Thyroid gland (tissue), 4 donors: ENCODE measurements around the gene TTLL7. TPM values are rescaled to one million over a fixed set of nuclear protein-coding genes. Genes with fewer than 3 reads are reported as not detected.
A peak's percentile ranks its signal among the peaks of the same experiment; 100 is the strongest.

Source experiments
- DNase-seq, 2 donors: peaks; one replicate each; pipeline ENCODE4 v3.0.0-alpha.2; 2019
- H3K27ac ChIP-seq, 3 donors: fragments of 200-600 bp; sonication (generic); 1 replicate in 2 of 3; 2 replicates in 1 of 3; pipeline ENCODE4 v1.5.1; 2016 to 2019; ENCODE audit warnings: mild to moderate bottlenecking in 1 of 3, moderate library complexity in 1 of 3
- H3K27me3 ChIP-seq: fragments of 200-600 bp; sonication (generic); one replicate; pipeline ENCODE4 v1.5.1; 2019
- H3K36me3 ChIP-seq, 2 donors: fragments of 200-600 bp; sonication (generic); one replicate each; pipeline ENCODE4 v1.5.1; 2016 to 2019
- H3K4me1 ChIP-seq, 2 donors: fragments of 200-600 bp; sonication (generic); one replicate each; pipeline ENCODE4 v1.5.1; 2017 to 2019
- H3K4me3 ChIP-seq, 3 donors: fragments of 200-600 bp; sonication (generic); replicated peaks in 1 of 3; 1 replicate in 2 of 3; 2 replicates in 1 of 3; pipeline ENCODE4 v1.5.1; 2016; ENCODE audit warnings: mild to moderate bottlenecking in 1 of 3
- H3K9me3 ChIP-seq: fragments of 200-600 bp; sonication (generic); one replicate; pipeline ENCODE4 v1.5.1; 2017
- POLR2A ChIP-seq, 2 donors: fragments of 450-650 bp; IDR thresholded peaks; one replicate each; pipeline ENCODE4 v1.6.1; 2017; ENCODE audit warnings: antibody characterized with exemption in 2 of 2, mild to moderate bottlenecking in 2 of 2, moderate library complexity in 1 of 2
- WGBS, 2 donors: methylation state at CpG; one replicate each; pipeline ENCODE4 v1.1.5; 2017; 5-methylcytosine and 5-hydroxymethylcytosine counted together
- intact Hi-C: fragments of 100-400 bp; cut with DNase I; formaldehyde crosslinking; loops from one replicate; pipeline ENCODE4 v1.15.1; 2023
- total RNA-seq, 4 donors: library from RNA; depleted of rRNA; stranded (reverse); fragments of >200 nt; gene quantifications; one replicate each; pipeline ENCODE4 v1.2.3, GENCODE V29; 2016
- TF ChIP-seq, protein P1 (sequence below), 6 experiments: fragments of 200-600 bp in 3 of 6; fragments of 450-650 bp in 3 of 6; sonication (generic) in 3 of 6; IDR thresholded peaks; one replicate each; pipeline ENCODE4 v1.5.1; 2016 to 2019; ENCODE audit warnings: antibody characterized with exemption in 6 of 6, mild to moderate bottlenecking in 2 of 6, inconsistent platforms in 1 of 6, moderate library complexity in 1 of 6

Gene TTLL7
- total RNA-seq, 4 donors from 2014 or later, result 7.8 to 22.7 (median 12.8) TPM

GRCh38 chr1:83816836-83817235 lies 182.1 kb downstream of the TTLL7 start:
- 91 to 95% methylated on average over 4 of the region's 4 CpGs for WGBS, 2 donors
- intact Hi-C loops, result no loop called here
- no peak for DNase-seq
- no peak overlapping the region for H3K27ac ChIP-seq
- TF ChIP-seq POLR2A (IDR thresholded peaks at IDR 0.05), result no peak
- TF ChIP-seq, protein P1, sequence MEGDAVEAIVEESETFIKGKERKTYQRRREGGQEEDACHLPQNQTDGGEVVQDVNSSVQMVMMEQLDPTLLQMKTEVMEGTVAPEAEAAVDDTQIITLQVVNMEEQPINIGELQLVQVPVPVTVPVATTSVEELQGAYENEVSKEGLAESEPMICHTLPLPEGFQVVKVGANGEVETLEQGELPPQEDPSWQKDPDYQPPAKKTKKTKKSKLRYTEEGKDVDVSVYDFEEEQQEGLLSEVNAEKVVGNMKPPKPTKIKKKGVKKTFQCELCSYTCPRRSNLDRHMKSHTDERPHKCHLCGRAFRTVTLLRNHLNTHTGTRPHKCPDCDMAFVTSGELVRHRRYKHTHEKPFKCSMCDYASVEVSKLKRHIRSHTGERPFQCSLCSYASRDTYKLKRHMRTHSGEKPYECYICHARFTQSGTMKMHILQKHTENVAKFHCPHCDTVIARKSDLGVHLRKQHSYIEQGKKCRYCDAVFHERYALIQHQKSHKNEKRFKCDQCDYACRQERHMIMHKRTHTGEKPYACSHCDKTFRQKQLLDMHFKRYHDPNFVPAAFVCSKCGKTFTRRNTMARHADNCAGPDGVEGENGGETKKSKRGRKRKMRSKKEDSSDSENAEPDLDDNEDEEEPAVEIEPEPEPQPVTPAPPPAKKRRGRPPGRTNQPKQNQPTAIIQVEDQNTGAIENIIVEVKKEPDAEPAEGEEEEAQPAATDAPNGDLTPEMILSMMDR (IDR thresholded peaks at IDR 0.05), result no peak
- no peaks in the 10 kb centered on the region for H3K27me3 ChIP-seq
- H3K9me3 ChIP-seq, result no peaks in the 10 kb centered on the region
- no peaks in the 10 kb centered on the region for H3K36me3 ChIP-seq
- peaks cover 3 to 5% of the 10 kb centered on the region in 2 donors for H3K4me1 ChIP-seq
- H3K4me3 ChIP-seq, result no peak overlapping the region

DNA sequence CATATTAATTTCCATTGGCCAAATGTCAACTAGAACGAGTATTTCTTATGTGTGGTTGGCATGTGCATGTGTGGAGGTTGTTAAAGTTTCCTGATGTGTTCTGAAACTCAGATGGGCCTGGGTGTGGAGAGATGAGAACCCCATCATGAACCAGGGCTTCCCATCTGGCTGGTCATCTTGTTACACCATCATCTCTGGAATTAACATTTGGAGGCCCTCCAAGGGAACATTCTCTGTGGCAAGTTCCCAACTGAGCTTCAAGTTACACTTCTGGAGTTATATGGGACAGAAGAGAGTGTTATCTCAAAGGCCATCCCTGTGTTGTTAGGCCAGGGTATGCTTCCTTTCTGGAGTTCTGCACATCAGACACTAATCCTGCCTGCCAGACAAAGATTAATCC lies 183.6 kb downstream of the TTLL7 start:
- peaks cover 3 to 5% of the 10 kb centered on the region in 2 donors for H3K4me1 ChIP-seq
- TF ChIP-seq, protein P1 (IDR thresholded peaks at IDR 0.05), result no peak
- TF ChIP-seq POLR2A (IDR thresholded peaks at IDR 0.05), result no peak
- 67 to 75% methylated on average over 1 of the region's 1 CpG for WGBS, 2 donors
- H3K27ac ChIP-seq, result no peak overlapping the region
- intact Hi-C loops, result no loop called here
- H3K4me3 ChIP-seq, result no peak overlapping the region
- no peaks in the 10 kb centered on the region for H3K36me3 ChIP-seq
- no peaks in the 10 kb centered on the region for H3K27me3 ChIP-seq
- peak; percentile 9 to 24 for DNase-seq
- H3K9me3 ChIP-seq, result no peaks in the 10 kb centered on the region

Other genes starting within 250 kb of the TTLL7 start
- gene PRKACB, start 145.1 kb upstream of the TTLL7 start, total RNA-seq, result 10 to 100 TPM; 26.7 to 35.6 (median 33.8) TPM